HG03045 (cell line): ENCODE data around the gene HLA-DOA.

ENCODE experiments used
- ATAC-seq: cut with Tn5 transposase; IDR thresholded peaks from one replicate; pipeline ENCODE4 v1.9.1; 2021; ENCODE audit warnings: mild to moderate bottlenecking, moderate library complexity; ENCODE audit not compliant: unreplicated experiment

Gene HLA-DOA

GRCh38 chr6:33017694-33018353, 8.4 kb upstream of the HLA-DOA start:
- no peak for ATAC-seq

GRCh38 chr6:33017018-33017417, 7.6 kb upstream of the HLA-DOA start:
- ATAC-seq = no peak

- ATAC-seq = no peak
Measured at GRCh38 chr6:33015798-33016197, 6.4 kb upstream of the HLA-DOA start.

DNA sequence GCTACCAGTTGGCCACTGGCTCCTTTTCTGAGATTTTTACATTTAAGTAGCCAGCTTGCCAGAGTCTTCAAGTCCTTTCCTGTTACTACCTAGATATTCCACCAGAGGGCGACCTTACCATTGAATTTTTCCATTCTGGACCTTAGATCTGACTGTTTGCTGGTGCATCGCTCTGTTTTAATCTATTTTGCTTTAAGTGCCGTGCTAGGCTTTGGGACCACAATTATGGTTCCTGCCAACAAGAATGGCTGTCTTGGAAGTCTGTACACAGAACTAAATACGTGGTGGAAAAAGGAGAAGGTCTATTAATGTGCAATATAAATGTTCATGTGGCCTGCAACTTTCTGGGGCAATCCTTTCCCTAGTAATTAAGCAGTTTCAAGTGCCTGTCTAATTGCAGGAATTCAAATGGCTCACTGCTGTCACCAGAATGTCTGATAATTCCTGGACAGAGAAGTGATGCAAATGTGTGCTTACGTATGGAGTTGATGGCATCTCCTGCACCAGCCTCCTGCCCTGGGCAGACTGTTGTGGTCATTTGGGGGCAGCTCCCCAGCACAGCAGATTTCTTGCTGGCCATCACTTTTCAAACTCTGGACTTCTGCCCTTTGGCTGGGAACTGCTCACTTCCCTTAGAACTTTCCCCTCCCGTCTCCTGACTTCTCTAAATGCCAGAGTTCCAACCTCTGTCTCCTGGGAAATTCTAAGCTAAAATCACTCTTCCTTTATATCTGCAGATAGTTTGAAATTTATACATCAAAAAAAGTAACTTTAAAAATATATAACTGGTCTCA, 5.6 kb upstream of the HLA-DOA start:
- ATAC-seq = no peak

DNA sequence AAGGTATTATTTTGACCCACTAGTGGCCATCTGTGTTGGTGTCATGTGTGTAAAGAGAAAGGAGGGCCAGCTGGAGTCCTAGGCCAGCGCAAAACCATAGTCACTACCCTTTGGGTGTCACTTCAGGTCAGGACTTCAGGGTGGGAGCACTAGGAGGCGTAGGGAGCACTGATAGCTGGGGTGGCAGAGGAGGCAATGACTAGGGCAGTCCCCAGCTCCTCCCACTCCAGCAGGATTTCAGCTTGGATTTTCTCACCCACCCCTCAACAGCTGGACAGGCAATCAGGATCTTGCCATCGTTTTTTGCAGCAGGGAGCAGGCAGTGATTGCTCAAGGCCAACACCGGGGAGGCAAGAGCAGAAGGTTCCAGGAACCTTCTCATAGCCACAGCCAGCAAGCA, 4.2 kb upstream of the HLA-DOA start:
- no peak for ATAC-seq

GRCh38 chr6:33010356-33010755, 965 bp upstream of the HLA-DOA start:
- no peak for ATAC-seq

DNA sequence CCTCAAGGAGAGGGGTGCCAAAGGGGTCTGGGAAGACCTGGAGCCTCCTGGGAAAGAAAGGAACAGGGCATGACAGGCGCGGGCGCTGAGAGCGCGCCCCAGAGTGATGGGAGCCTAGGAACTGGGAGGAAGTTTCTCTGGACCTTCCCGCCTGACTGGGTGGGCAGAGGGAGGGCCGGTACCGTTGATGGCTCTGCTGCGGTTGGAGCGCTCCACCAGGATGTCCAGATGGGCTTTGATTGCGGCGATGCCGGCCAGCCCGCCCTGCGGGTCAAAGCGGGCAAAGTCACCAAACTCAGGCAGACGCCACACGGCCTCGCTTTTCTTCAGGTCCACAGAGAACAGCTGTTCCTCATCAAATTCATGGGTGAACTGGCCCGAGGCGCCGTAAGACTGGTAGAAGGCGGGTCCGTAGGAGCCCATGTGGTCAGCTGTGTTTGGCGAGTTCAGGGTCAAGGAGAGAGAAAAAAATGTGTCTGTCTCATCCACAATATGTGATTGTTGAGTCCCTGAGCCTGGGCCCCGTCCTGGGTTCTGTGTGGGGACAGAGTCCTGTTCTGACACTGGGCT, 1.5 kb downstream of the HLA-DOA start:
- no peak for ATAC-seq

DNA sequence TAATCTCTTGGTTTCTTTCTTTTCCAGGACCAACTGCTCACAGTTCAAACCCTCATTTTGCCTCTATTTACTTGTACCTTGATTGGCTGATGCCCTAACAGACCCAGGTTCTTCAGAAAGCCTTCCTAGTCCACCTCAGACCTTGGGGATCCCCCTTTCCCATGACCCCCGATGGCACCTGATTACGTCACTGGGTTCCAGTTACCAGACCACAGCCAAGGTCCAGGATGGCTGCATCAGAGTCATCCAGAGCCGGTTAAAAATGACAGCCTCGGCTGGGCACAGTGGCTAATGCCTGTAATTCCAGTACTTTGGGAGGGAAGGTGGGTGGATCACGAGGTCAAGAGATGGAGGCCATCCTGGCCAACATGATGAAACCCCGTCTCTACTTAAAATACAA, 4.5 kb downstream of the HLA-DOA start:
- ATAC-seq = no peak

- ATAC-seq = no peak
Measured at GRCh38 chr6:33001685-33002084, 7.7 kb downstream of the HLA-DOA start.

DNA sequence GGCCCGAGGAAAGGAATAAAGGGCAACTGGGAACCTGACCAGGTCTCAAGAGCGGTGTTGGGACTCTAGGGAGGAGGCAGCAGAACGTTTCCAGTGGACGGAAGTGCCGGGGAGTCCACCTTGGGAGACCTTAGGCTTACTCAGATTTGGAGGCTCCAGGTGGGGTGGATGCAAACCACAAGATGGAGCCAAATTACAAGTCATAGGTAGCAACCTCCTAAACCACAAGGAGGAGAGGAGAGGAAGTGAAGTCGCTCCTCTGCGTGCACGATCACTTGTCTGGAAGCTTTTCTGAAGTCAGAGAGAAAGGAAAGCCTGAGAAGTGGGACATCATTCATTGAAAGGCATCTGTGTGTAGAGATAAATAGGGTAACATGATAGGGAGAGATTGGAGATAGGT, 9.3 kb downstream of the HLA-DOA start:
- ATAC-seq = no peak

GRCh38 chr6:32995448-32995847, 13.9 kb downstream of the HLA-DOA start:
- no peak for ATAC-seq

- no peak for ATAC-seq
Measured at GRCh38 chr6:32993363-32993973, 15.9 kb downstream of the HLA-DOA start.

- no peak for ATAC-seq
Measured at GRCh38 chr6:32991972-32992371, 17.4 kb downstream of the HLA-DOA start.

GRCh38 chr6:32989368-32989767, 20.0 kb downstream of the HLA-DOA start:
- no peak for ATAC-seq

DNA sequence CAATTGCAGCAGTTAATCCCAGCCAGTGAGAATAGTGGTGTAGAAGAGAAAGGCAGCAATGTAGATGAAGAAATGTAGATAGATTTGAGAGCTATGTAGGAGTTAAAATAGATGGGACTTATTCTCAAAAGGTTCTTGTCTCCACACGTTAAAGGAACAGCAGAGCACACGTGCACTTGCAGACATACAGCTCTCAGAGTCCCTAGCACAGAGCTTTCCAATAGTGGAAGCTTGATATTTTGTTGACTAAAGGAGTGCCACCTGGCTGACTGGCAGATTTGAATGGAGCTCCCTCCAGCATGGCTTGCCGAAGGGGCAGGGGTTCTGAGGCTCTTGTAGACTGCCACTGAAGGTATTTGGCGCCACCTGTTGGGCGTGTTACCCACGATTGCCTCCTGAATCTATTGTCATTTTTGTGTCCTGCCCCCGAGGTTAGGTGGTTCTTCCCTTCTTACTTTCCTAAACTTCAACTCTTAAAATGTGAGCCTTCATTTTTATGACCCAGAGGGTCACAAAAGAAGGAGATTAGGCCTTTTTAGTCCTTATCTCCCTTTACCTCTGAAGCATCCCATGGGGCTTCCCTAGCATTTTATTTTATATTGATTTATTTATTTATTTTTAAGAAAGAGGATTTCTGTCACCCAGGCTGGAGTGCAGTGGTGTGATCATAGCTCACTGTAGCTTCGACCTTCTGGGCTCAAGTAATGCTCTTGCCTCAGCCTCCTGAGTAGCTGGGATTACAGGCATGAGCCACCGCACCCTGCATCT, 24.6 kb downstream of the HLA-DOA start:
- ATAC-seq = no peak

DNA sequence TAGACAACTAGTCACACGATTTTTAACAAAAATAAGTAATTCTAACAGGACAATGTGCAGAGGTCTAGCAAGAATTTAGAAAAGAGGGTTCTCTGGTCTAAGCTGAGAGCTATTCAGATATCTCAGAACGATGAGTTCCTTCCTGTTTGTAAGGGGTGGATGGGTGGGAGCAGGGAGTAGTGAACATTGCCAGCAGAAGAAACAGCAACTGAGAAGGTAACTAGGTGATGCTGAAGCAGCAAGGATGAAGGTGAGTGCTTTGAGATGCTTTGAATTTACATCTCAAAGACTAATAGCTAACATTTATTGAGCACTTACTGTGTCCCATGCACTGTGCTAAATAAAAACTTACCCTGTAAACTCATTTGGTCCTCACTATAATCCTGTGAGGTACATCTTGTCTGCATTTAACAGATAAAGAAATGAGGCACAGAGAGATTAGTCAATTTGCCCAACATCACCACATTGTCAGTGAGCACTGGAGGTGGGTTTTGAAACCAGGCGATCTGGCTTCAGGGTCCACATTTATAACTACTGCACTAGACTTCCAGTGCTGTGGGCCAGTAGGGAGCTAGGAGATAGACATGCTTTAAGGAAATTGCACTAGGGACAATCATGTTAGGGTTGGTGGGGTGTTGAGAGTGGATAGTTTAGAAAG, 25.3 kb downstream of the HLA-DOA start:
- no peak for ATAC-seq

GRCh38 chr6:32983493-32983848, 25.9 kb downstream of the HLA-DOA start:
- ATAC-seq = no peak

- ATAC-seq = no peak
Measured at GRCh38 chr6:32982702-32983492, 26.5 kb downstream of the HLA-DOA start.

GRCh38 chr6:32982084-32982701, 27.2 kb downstream of the HLA-DOA start:
- ATAC-seq = no peak
